ENCODE measurements around the gene RTF1. TPM values are rescaled to one million over a fixed set of nuclear protein-coding genes. Genes with fewer than 3 reads are reported as not detected.

RTF1 gene
- polyA plus RNA-seq, 1 experiment: 40.8 TPM

GRCh38 chr15:41482110-41482877 lies 65.4 kb downstream of the RTF1 start:
- CTCF ChIA-PET: interaction anchor here (1.0 kb wide), 1 partner anchor 17 kb away, joined by 3 read pairs; no protein-coding TSS in a partner anchor
- H3K27me3 ChIP-seq (ENCODE audit: control insufficient read depth, insufficient read depth, low read length): no peaks in the 10 kb centered on the region
- H3K27ac ChIP-seq (ENCODE audit: low read depth, low read length): no peak overlapping the region
- no peak overlapping the region for H3K4me3 ChIP-seq (ENCODE audit: low read depth, low read length)
- H3K9me3 ChIP-seq (ENCODE audit: control insufficient read depth, insufficient read depth, low read length): no peaks in the 10 kb centered on the region; the same call in 1 of the 2 replicates
- no peak for DNase-seq (ENCODE audit: low read depth, low spot score)
- no peak for TF ChIP-seq CTCF (IDR thresholded peaks at IDR 0.05; ENCODE audit: low read depth, low read length)
- POLR2A ChIA-PET: interaction anchor here (0.7 kb wide), 1 partner anchor 24 kb away, joined by 3 read pairs; no protein-coding TSS in a partner anchor

- ChIA-PET CTCF (no interaction called here), POLR2A (no interaction called here)
- no peaks in the 10 kb centered on the region for H3K27me3 ChIP-seq (ENCODE audit: control insufficient read depth, insufficient read depth, low read length)
- no peak overlapping the region for H3K27ac ChIP-seq (ENCODE audit: low read depth, low read length)
- TF ChIP-seq CTCF (IDR thresholded peaks at IDR 0.05; ENCODE audit: low read depth, low read length): no peak
- no peaks in the 10 kb centered on the region; the same call in 1 of the 2 replicates for H3K9me3 ChIP-seq (ENCODE audit: control insufficient read depth, insufficient read depth, low read length)
- no peak overlapping the region for H3K4me3 ChIP-seq (ENCODE audit: low read depth, low read length)
- no peak for DNase-seq (ENCODE audit: low read depth, low spot score)
These were observed 66.2 kb downstream of the RTF1 start for GRCh38 chr15:41483115-41483514.

GRCh38 chr15:41483519-41483918 lies 66.6 kb downstream of the RTF1 start:
- H3K27ac ChIP-seq (ENCODE audit: low read depth, low read length): no peak overlapping the region
- H3K4me3 ChIP-seq (ENCODE audit: low read depth, low read length): no peak overlapping the region
- H3K9me3 ChIP-seq (ENCODE audit: control insufficient read depth, insufficient read depth, low read length): no peaks in the 10 kb centered on the region; the same call in 1 of the 2 replicates
- DNase-seq (ENCODE audit: low read depth, low spot score): no peak
- POLR2A ChIA-PET: interaction anchor here (1.2 kb wide), 1 partner anchor 10 kb away, joined by 3 read pairs; no protein-coding TSS in a partner anchor
- H3K27me3 ChIP-seq (ENCODE audit: control insufficient read depth, insufficient read depth, low read length): no peaks in the 10 kb centered on the region
- TF ChIP-seq CTCF (IDR thresholded peaks at IDR 0.05; ENCODE audit: low read depth, low read length): no peak
- CTCF ChIA-PET: no interaction called here

GRCh38 chr15:41484937-41485625 lies 68.2 kb downstream of the RTF1 start:
- H3K9me3 ChIP-seq (ENCODE audit: control insufficient read depth, insufficient read depth, low read length): no peaks in the 10 kb centered on the region; the same call in 1 of the 2 replicates
- ChIA-PET CTCF (interaction anchor here (0.9 kb wide), 1 partner anchor 19 kb away, joined by 3 read pairs; no protein-coding TSS in a partner anchor), POLR2A (no interaction called here)
- H3K4me3 ChIP-seq (ENCODE audit: low read depth, low read length): no peak overlapping the region
- DNase-seq (ENCODE audit: low read depth, low spot score): no peak
- H3K27me3 ChIP-seq (ENCODE audit: control insufficient read depth, insufficient read depth, low read length): no peaks in the 10 kb centered on the region
- H3K27ac ChIP-seq (ENCODE audit: low read depth, low read length): no peak overlapping the region
- TF ChIP-seq CTCF (IDR thresholded peaks at IDR 0.05; ENCODE audit: low read depth, low read length): no peak

- ChIA-PET POLR2A (no interaction called here), CTCF (no interaction called here)
- Histone ChIP-seq H3K27me3 (ENCODE audit: control insufficient read depth, insufficient read depth, low read length) (no peaks in the 10 kb centered on the region), H3K9me3 (ENCODE audit: control insufficient read depth, insufficient read depth, low read length) (no peaks in the 10 kb centered on the region; the same call in 1 of the 2 replicates), H3K27ac (ENCODE audit: low read depth, low read length) (no peak overlapping the region), H3K4me3 (ENCODE audit: low read depth, low read length) (no peak overlapping the region)
- DNase-seq (ENCODE audit: low read depth, low spot score): no peak
- TF ChIP-seq CTCF (IDR thresholded peaks at IDR 0.05; ENCODE audit: low read depth, low read length): no peak
These were observed 69.4 kb downstream of the RTF1 start for GRCh38 chr15:41486286-41486685.

All from AG04450 (cell line).